ENCODE data around the gene S100A13. TPM values are rescaled to one million over a fixed set of nuclear protein-coding genes. Genes with fewer than 3 reads are reported as not detected.

The S100A13 gene
- total and polyA plus RNA-seq, 9 of the 15 experiments (the other 6 are each of a cell fraction or from before 2014, with no cell fraction given) = 41.9 to 129 (median 58.0) TPM

GRCh38 chr1:153648000-153648643, 20.8 kb upstream of the S100A13 start (continued):
- TF ChIP-seq, protein P1, sequence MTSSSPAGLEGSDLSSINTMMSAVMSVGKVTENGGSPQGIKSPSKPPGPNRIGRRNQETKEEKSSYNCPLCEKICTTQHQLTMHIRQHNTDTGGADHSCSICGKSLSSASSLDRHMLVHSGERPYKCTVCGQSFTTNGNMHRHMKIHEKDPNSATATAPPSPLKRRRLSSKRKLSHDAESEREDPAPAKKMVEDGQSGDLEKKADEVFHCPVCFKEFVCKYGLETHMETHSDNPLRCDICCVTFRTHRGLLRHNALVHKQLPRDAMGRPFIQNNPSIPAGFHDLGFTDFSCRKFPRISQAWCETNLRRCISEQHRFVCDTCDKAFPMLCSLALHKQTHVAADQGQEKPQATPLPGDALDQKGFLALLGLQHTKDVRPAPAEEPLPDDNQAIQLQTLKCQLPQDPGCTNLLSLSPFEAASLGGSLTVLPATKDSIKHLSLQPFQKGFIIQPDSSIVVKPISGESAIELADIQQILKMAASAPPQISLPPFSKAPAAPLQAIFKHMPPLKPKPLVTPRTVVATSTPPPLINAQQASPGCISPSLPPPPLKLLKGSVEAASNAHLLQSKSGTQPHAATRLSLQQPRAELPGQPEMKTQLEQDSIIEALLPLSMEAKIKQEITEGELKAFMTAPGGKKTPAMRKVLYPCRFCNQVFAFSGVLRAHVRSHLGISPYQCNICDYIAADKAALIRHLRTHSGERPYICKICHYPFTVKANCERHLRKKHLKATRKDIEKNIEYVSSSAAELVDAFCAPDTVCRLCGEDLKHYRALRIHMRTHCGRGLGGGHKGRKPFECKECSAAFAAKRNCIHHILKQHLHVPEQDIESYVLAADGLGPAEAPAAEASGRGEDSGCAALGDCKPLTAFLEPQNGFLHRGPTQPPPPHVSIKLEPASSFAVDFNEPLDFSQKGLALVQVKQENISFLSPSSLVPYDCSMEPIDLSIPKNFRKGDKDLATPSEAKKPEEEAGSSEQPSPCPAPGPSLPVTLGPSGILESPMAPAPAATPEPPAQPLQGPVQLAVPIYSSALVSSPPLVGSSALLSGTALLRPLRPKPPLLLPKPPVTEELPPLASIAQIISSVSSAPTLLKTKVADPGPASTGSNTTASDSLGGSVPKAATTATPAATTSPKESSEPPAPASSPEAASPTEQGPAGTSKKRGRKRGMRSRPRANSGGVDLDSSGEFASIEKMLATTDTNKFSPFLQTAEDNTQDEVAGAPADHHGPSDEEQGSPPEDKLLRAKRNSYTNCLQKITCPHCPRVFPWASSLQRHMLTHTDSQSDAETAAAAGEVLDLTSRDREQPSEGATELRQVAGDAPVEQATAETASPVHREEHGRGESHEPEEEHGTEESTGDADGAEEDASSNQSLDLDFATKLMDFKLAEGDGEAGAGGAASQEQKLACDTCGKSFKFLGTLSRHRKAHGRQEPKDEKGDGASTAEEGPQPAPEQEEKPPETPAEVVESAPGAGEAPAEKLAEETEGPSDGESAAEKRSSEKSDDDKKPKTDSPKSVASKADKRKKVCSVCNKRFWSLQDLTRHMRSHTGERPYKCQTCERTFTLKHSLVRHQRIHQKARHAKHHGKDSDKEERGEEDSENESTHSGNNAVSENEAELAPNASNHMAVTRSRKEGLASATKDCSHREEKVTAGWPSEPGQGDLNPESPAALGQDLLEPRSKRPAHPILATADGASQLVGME (CRISPR knock-in tag; IDR thresholded peaks at IDR 0.05) = no peak
- TF ChIP-seq CAMTA2 (CRISPR knock-in tag; conservative IDR thresholded peaks at IDR 0.05) = no peak
- TF ChIP-seq PHF21A (IDR thresholded peaks at IDR 0.05; ENCODE audit: borderline replicate concordance, low read depth) = no peak
- no peak for TF ChIP-seq RBBP5 (IDR thresholded peaks at IDR 0.05; ENCODE audit: borderline replicate concordance, insufficient read depth, low read length, poor library complexity, severe bottlenecking)
- TF ChIP-seq TCF7L2 (IDR thresholded peaks at IDR 0.05; ENCODE audit: low read depth, low read length) = no peak
- TF ChIP-seq SREBF1 (IDR thresholded peaks at IDR 0.05; ENCODE audit: borderline replicate concordance, low read depth, low read length) = no peak
- no peak for TF ChIP-seq CREM (IDR thresholded peaks at IDR 0.05; ENCODE audit: low read depth)
- no peak for TF ChIP-seq HMG20A (CRISPR knock-in tag; conservative IDR thresholded peaks at IDR 0.05)
- TF ChIP-seq RCOR1 (IDR thresholded peaks at IDR 0.05; ENCODE audit: borderline replicate concordance in 1 of 2, low read depth in 2 of 2, low read length in 2 of 2) = no peak
- no peak for TF ChIP-seq MAX (CRISPR knock-in tag; IDR thresholded peaks at IDR 0.05)
- no peak for TF ChIP-seq NR1H2 (CRISPR knock-in tag; IDR thresholded peaks at IDR 0.05)
- TF ChIP-seq RUNX1 (IDR thresholded peaks at IDR 0.05; ENCODE audit: low read depth) = no peak
- TF ChIP-seq, protein P2, sequence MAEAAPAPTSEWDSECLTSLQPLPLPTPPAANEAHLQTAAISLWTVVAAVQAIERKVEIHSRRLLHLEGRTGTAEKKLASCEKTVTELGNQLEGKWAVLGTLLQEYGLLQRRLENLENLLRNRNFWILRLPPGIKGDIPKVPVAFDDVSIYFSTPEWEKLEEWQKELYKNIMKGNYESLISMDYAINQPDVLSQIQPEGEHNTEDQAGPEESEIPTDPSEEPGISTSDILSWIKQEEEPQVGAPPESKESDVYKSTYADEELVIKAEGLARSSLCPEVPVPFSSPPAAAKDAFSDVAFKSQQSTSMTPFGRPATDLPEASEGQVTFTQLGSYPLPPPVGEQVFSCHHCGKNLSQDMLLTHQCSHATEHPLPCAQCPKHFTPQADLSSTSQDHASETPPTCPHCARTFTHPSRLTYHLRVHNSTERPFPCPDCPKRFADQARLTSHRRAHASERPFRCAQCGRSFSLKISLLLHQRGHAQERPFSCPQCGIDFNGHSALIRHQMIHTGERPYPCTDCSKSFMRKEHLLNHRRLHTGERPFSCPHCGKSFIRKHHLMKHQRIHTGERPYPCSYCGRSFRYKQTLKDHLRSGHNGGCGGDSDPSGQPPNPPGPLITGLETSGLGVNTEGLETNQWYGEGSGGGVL (CRISPR knock-in tag; IDR thresholded peaks at IDR 0.05) = no peak
- no peak for TF ChIP-seq RB1 (IDR thresholded peaks at IDR 0.05; ENCODE audit: low read depth)
- TF ChIP-seq PHB2 (IDR thresholded peaks at IDR 0.05; ENCODE audit: low read depth) = no peak
- no peak for TF ChIP-seq ZNF436 (CRISPR knock-in tag; IDR thresholded peaks at IDR 0.05)
- TF ChIP-seq SNIP1 (IDR thresholded peaks at IDR 0.05; ENCODE audit: low read depth) = no peak
- TF ChIP-seq PPARD (CRISPR knock-in tag; IDR thresholded peaks at IDR 0.05) = no peak
- TF ChIP-seq ZNF586 (CRISPR knock-in tag; conservative IDR thresholded peaks at IDR 0.05) = 0 out of 2 replicates have a peak, but pooled peaks have one; percentile 16
- TF ChIP-seq CBFA2T2 (conservative IDR thresholded peaks at IDR 0.05) = no peak
- no peak for TF ChIP-seq SMAD1 (IDR thresholded peaks at IDR 0.05; ENCODE audit: low read depth, low read length, partially characterized antibody)
- no peak for TF ChIP-seq RBM14 (IDR thresholded peaks at IDR 0.05; ENCODE audit: borderline replicate concordance, insufficient read depth, low read depth, low read length)
- TF ChIP-seq KLF6 (CRISPR knock-in tag; IDR thresholded peaks at IDR 0.05; ENCODE audit: borderline replicate concordance) = no peak

Data from K562 (cell line).